GM23338 (cell line): ENCODE results near the gene UBAP2.
"Not testable (repeated sequence)": the region's sequence is repeated elsewhere in the genome, so short reads cannot be mapped to it uniquely, and the experiment has no call there.

Experiments used
- CREB1 ChIP-seq: fragments of 250-450 bp; sonication (Bioruptor Pico); IDR thresholded peaks from 2 replicates; pipeline ENCODE4 v1.5.0; 2020; ENCODE audit warnings: low read depth, mild to moderate bottlenecking, moderate library complexity
- EZH2 ChIP-seq: fragments of 200-600 bp; sonication (generic); IDR thresholded peaks from one replicate; pipeline ENCODE4 v1.8.0; 2017; ENCODE audit warnings: antibody characterized with exemption, mild to moderate bottlenecking, low read depth; ENCODE audit not compliant: unreplicated experiment
- EZH2phosphoT487 ChIP-seq: fragments of 200-600 bp; sonication (generic); IDR thresholded peaks from one replicate; pipeline ENCODE4 v1.8.1; 2018; ENCODE audit warnings: antibody characterized with exemption; ENCODE audit not compliant: unreplicated experiment
- POLR2AphosphoS5 ChIP-seq: IDR thresholded peaks from 2 replicates; pipeline ENCODE4 v1.6.1; 2016; ENCODE audit warnings: antibody characterized with exemption, low read depth
- TF ChIP-seq, protein P1 (sequence below), 2 experiments: fragments of 200-600 bp in 1 of 2; sonication (generic) in 1 of 2; conservative IDR thresholded peaks; 2 replicates each; pipeline versions ENCODE4 v1.5.1 to v1.6.1; 2016 to 2017; ENCODE audit warnings: antibody characterized with exemption in 2 of 2, low read depth in 2 of 2, mild to moderate bottlenecking in 2 of 2, moderate library complexity in 1 of 2
- TF ChIP-seq, protein P2 (sequence below): IDR thresholded peaks from one replicate; pipeline ENCODE4 v1.6.1; 2018; ENCODE audit warnings: antibody characterized with exemption; ENCODE audit not compliant: unreplicated experiment

DNA sequence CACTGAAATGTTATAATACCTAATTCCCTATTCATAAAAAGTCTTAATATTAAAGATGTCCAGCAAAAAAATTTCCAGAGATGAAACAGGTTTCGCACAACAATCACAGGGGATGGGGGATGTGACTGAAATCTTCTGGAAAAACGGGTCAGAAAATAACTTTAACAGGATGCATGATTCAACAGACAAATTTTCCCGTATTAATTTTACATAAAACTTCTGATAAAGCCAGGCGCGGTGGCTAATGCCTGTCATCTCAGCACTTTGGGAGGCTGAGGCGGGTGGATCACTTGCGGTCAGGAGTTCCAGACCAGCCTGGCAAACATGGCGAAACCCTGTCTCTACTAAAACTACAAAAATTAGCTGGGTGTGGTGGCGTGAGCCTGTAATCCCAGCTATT, 24.2 kb downstream of the UBAP2 start:
- TF ChIP-seq, protein P1, sequence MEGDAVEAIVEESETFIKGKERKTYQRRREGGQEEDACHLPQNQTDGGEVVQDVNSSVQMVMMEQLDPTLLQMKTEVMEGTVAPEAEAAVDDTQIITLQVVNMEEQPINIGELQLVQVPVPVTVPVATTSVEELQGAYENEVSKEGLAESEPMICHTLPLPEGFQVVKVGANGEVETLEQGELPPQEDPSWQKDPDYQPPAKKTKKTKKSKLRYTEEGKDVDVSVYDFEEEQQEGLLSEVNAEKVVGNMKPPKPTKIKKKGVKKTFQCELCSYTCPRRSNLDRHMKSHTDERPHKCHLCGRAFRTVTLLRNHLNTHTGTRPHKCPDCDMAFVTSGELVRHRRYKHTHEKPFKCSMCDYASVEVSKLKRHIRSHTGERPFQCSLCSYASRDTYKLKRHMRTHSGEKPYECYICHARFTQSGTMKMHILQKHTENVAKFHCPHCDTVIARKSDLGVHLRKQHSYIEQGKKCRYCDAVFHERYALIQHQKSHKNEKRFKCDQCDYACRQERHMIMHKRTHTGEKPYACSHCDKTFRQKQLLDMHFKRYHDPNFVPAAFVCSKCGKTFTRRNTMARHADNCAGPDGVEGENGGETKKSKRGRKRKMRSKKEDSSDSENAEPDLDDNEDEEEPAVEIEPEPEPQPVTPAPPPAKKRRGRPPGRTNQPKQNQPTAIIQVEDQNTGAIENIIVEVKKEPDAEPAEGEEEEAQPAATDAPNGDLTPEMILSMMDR (conservative IDR thresholded peaks at IDR 0.05; ENCODE audit: low read depth in 2 of 2): not testable (repeated sequence)
- TF ChIP-seq POLR2AphosphoS5; EZH2; CREB1 (CRISPR knock-in tag); EZH2phosphoT487: not testable (repeated sequence)
- TF ChIP-seq, protein P2, sequence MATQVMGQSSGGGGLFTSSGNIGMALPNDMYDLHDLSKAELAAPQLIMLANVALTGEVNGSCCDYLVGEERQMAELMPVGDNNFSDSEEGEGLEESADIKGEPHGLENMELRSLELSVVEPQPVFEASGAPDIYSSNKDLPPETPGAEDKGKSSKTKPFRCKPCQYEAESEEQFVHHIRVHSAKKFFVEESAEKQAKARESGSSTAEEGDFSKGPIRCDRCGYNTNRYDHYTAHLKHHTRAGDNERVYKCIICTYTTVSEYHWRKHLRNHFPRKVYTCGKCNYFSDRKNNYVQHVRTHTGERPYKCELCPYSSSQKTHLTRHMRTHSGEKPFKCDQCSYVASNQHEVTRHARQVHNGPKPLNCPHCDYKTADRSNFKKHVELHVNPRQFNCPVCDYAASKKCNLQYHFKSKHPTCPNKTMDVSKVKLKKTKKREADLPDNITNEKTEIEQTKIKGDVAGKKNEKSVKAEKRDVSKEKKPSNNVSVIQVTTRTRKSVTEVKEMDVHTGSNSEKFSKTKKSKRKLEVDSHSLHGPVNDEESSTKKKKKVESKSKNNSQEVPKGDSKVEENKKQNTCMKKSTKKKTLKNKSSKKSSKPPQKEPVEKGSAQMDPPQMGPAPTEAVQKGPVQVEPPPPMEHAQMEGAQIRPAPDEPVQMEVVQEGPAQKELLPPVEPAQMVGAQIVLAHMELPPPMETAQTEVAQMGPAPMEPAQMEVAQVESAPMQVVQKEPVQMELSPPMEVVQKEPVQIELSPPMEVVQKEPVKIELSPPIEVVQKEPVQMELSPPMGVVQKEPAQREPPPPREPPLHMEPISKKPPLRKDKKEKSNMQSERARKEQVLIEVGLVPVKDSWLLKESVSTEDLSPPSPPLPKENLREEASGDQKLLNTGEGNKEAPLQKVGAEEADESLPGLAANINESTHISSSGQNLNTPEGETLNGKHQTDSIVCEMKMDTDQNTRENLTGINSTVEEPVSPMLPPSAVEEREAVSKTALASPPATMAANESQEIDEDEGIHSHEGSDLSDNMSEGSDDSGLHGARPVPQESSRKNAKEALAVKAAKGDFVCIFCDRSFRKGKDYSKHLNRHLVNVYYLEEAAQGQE: not testable (repeated sequence)
